ENCODE results near the gene OLIG2. TPM values are rescaled to one million over a fixed set of nuclear protein-coding genes. Genes with fewer than 3 reads are reported as not detected.

The OLIG2 gene
- total and polyA plus RNA-seq, 8 donors, result 0.06 TPM; not detected in 7

DNA sequence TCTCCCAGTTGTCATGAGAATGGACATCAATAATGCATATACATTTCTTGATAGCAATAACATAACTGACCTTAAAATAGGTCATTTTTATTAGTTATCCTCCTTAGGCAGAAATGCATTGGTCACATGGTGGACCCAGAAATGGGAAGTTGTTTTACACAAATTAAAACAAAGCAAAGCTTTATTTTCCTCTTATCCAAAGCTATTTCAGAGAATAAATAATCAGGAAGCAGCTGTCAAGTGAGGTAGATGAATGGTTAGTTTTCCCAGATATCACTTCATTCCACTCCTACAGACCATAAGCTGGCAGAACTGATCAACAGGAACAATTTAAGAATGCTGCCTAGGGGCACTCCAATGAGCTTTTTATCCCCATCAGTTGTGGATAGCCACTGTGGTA, 28.2 kb downstream of the OLIG2 start:
- peak in 2 of 4 donors; percentile 34 to 38 for ATAC-seq
- Histone ChIP-seq H3K4me1 (peaks cover 0 to 2% (median 0%) of the 10 kb centered on the region in 3 donors), H3K36me3 (no peaks in the 10 kb centered on the region), H3K9me3 (no peaks in the 10 kb centered on the region), H3K27me3 (no peaks in the 10 kb centered on the region), H3K4me3 (no peak overlapping the region), H3K27ac (no peak overlapping the region)
- intact Hi-C loops (cut with DNase I), result no loop called here
- no peak for FAIRE-seq
- DNase-seq, result no peak
- TF ChIP-seq, protein P1, sequence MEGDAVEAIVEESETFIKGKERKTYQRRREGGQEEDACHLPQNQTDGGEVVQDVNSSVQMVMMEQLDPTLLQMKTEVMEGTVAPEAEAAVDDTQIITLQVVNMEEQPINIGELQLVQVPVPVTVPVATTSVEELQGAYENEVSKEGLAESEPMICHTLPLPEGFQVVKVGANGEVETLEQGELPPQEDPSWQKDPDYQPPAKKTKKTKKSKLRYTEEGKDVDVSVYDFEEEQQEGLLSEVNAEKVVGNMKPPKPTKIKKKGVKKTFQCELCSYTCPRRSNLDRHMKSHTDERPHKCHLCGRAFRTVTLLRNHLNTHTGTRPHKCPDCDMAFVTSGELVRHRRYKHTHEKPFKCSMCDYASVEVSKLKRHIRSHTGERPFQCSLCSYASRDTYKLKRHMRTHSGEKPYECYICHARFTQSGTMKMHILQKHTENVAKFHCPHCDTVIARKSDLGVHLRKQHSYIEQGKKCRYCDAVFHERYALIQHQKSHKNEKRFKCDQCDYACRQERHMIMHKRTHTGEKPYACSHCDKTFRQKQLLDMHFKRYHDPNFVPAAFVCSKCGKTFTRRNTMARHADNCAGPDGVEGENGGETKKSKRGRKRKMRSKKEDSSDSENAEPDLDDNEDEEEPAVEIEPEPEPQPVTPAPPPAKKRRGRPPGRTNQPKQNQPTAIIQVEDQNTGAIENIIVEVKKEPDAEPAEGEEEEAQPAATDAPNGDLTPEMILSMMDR (IDR thresholded peaks at IDR 0.05), result no peak

DNA sequence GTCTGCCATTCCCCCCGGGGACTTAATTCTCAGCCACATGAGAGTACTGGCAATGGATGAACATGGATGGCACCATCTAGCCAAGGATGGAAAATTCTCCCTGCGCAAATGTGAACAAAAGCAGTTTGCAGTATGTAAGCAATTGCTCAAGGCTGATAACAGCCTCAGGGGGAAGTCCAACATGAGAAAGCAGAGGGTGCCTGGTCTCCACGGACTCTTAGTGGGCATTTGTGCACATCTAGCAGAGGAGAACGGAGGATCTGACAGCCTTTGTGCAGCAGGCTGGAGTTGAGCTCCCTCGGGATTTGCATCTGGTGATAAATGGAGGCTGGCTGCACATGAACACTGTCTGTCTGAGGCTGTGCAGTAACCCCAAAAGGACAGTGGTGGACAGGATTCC, 30.3 kb downstream of the OLIG2 start:
- no peak overlapping the region for H3K4me3 ChIP-seq
- H3K36me3 ChIP-seq, result no peaks in the 10 kb centered on the region
- no peak overlapping the region for H3K27ac ChIP-seq
- no peaks in the 10 kb centered on the region for H3K9me3 ChIP-seq
- 62 to 70% methylated on average over 5 of the region's 5 CpGs for WGBS, 2 donors
- peaks cover 0 to 2% (median 0%) of the 10 kb centered on the region in 3 donors for H3K4me1 ChIP-seq
- H3K27me3 ChIP-seq, result no peaks in the 10 kb centered on the region
- no peak for ATAC-seq
- no peak for DNase-seq
- intact Hi-C loops (cut with DNase I), result no loop called here
- FAIRE-seq, result no peak
- TF ChIP-seq, protein P1 (IDR thresholded peaks at IDR 0.05), result no peak

DNA sequence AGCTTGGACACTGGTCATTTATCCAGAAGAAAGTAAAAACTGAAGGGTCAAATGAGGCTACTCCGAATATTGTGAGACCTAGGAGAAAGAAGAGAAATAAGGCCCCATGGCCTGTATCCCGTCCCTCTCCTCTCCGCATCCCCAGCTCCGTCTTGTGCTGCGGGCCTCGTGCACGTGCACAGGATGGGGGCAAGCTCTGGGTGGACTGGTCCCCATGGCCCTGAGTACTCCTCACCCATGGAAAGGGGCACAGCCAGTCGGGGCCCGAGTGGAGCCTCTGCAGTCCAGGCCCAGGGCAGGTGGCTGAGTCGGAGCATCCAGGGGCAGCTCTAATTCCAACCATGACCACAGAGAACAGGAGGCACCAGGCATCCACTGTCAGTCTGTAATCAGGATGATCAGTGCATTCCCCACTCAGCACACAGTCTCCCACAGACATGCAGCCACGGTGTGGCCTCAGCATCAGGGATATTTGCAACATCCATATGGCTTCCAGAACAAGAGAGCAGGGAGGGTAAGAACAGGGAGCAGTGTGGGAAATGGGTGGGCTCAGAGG, 31.7 kb downstream of the OLIG2 start:
- H3K9me3 ChIP-seq, result no peaks in the 10 kb centered on the region
- 72 to 83% methylated on average over 10 to 11 of the region's 11 CpGs for WGBS, 2 donors
- H3K4me3 ChIP-seq, result no peak overlapping the region
- ATAC-seq (no peak), DNase-seq (no peak), FAIRE-seq (no peak)
- intact Hi-C loops (cut with DNase I), result no loop called here
- H3K27me3 ChIP-seq, result no peaks in the 10 kb centered on the region
- no peak overlapping the region for H3K27ac ChIP-seq
- H3K4me1 ChIP-seq, result peaks cover 0 to 2% (median 0%) of the 10 kb centered on the region in 3 donors
- TF ChIP-seq, protein P1 (IDR thresholded peaks at IDR 0.05), result no peak
- no peaks in the 10 kb centered on the region for H3K36me3 ChIP-seq

DNA sequence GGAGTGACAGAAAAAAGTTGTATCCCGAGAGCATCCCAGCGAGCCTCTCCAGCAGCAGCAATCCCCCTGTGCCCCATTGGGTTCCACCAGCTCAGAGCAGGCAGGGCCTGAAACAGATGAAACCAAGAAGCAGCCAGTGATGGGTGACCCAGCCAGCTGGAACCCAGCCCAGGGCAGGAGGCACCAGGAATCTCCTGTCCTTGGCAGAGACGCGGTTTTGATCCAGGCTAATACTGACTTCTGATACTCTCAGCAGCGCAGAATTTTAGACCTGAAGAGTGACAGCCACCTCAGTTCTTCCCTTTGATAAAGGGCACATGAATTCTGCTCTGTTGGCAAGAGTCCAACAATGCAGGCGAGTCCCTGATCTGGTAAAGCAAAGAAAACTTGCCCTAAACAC, 32.8 kb downstream of the OLIG2 start:
- FAIRE-seq (no peak), ATAC-seq (peak in 2 of 4 donors; percentile 55 to 56), DNase-seq (peak in 3 of 6 donors; percentile 12 to 51 (median 37))
- intact Hi-C loops (cut with DNase I), result no loop called here
- WGBS, 2 donors, result 25 to 37% methylated on average over 6 of the region's 6 CpGs
- no peaks in the 10 kb centered on the region for H3K9me3 ChIP-seq
- no peak overlapping the region for H3K27ac ChIP-seq
- H3K36me3 ChIP-seq, result no peaks in the 10 kb centered on the region
- peaks cover 0 to 2% (median 0%) of the 10 kb centered on the region in 3 donors for H3K4me1 ChIP-seq
- H3K27me3 ChIP-seq, result no peaks in the 10 kb centered on the region
- TF ChIP-seq, protein P1 (IDR thresholded peaks at IDR 0.05), result no peak
- no peak overlapping the region for H3K4me3 ChIP-seq

DNA sequence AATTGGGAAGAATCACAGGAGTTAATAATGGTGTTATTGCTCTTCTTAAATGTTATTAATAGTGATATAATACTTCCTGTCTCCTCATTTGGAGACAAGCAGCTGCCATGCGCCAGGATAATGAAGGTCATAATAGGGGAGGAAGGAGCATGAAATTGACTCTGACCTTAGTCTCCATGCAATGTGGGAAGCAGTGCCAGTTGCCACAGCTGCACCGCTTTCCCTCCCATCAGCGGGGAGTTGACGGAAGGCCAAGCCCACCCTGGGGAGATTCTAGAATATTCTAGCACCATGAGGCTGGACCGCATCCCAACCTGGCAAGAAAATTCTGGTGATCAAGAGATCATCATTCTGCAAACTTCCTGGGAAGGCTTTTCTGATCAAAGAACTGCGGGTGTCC, 33.2 kb downstream of the OLIG2 start:
- Histone ChIP-seq H3K4me1 (peaks cover 0 to 2% (median 0%) of the 10 kb centered on the region in 3 donors), H3K4me3 (no peak overlapping the region), H3K9me3 (no peaks in the 10 kb centered on the region), H3K27me3 (no peaks in the 10 kb centered on the region), H3K27ac (no peak overlapping the region), H3K36me3 (no peaks in the 10 kb centered on the region)
- ATAC-seq (no peak), FAIRE-seq (no peak), DNase-seq (no peak)
- TF ChIP-seq, protein P1 (IDR thresholded peaks at IDR 0.05), result no peak
- WGBS, 2 donors, result 39 to 42% methylated on average over 6 of the region's 6 CpGs
- intact Hi-C loops (cut with DNase I), result no loop called here

All from pancreas (tissue), 10 donors.